H1 (cell line): ENCODE measurements around the gene EXD3. TPM values are rescaled to one million over a fixed set of nuclear protein-coding genes. Genes with fewer than 3 reads are reported as not detected.

ENCODE experiments used
- KDM1A ChIP-seq: fragments of 200-600, 300-600 bp; sonication (generic); IDR thresholded peaks from 2 replicates; pipeline ENCODE4 v1.7.1; 2016; ENCODE audit warnings: mild to moderate bottlenecking, low read length, borderline replicate concordance
- RFX5 ChIP-seq: IDR thresholded peaks from 2 replicates; pipeline ENCODE4 v1.6.1; 2011; ENCODE audit warnings: low read depth, low read length, improper control_type of control experiment, borderline replicate concordance
- SP1 ChIP-seq: IDR thresholded peaks from 2 replicates; pipeline ENCODE4 v1.6.1; 2011; ENCODE audit warnings: low read depth, low read length
- SRF ChIP-seq: IDR thresholded peaks from 2 replicates; pipeline ENCODE4 v1.6.1; 2011; ENCODE audit warnings: mild to moderate bottlenecking, low read depth, low read length, moderate library complexity
- ZNF274 ChIP-seq: IDR thresholded peaks from 2 replicates; pipeline ENCODE4 v1.7.0; 2012; ENCODE audit warnings: low read length, borderline replicate concordance; ENCODE audit errors: extremely low read depth
- polyA plus RNA-seq, 7 experiments: library from polyadenylated mRNA; depleted of rRNA in 3 of 7; stranded (reverse) in 5 of 7; unstranded in 2 of 7; fragments of >200 nt in 5 of 7; fragments of 200-250 nt in 2 of 7; gene quantifications; 1 replicate in 5 of 7; 2 replicates in 1 of 7; 4 replicates in 1 of 7; pipeline versions ENCODE4 v1.2.1 to v1.2.3, GENCODE V29; 2011 to 2013; ENCODE audit warnings: missing spikeins in 2 of 7, mixed read lengths in 2 of 7
- total RNA-seq: library from RNA; stranded (reverse); fragmentation: NEBNext Ultra II Directional; extraction: Animal tissue kit (Norgen Biotek cat#: 25700); gene quantifications from 2 replicates; pipeline ENCODE4 v1.2.1, GENCODE V29; 2021
- TF ChIP-seq, protein P1 (sequence below): IDR thresholded peaks from 2 replicates; pipeline ENCODE4 v1.6.1; 2012; ENCODE audit warnings: inconsistent platforms

Gene EXD3
- total and polyA plus RNA-seq, 2 of the 8 experiments (the other 6 are each of a cell fraction or from before 2014, with no cell fraction given), result 7.2 to 9.4 TPM

DNA sequence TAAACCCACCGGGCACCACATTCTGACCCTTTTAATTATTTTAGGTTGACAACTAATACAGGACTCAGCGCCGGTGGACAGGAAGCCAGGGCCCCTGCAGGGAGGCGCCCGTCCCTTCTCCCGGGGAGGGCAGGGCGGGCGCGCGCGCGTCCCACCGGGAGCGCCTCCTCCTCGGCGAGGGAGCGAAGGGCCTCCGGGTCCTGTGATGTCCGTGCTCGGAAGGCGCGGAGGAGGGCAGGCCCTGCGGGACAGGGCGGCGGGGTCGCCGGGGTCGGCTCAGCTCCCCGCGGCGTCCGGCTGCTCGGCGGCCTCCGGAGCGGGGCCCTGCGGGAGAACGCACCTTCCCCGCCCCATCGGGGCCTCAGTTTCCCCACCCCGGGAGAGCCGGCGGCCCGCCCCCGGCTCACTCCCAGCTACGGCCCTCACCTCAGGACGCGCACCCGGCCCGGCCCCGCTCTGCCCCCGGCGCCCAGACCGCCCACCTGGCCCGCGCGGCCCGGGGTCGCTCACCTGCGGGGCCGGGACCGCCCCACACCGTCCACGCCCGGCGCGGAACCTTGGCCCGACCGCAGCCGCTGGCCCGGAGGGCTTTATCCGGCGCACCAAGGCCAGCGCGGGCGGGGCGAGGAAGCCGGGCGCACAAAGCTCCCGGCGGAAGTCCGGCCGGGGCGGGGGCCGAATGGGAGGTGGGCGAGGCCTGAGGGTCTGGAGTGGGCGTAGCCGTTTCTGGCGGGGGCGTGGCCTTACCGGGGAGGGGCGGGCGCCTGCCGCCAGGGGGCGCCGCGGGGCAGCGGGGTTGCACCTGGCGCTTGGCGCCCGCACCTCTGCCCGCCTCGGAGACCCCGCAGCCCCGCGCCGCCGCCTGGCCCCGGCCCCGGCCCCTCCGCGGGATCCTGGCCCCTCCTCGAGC is at the start of gene EXD3, which contains the start of gene NOXA1 (continued):
- TF ChIP-seq, protein P1, sequence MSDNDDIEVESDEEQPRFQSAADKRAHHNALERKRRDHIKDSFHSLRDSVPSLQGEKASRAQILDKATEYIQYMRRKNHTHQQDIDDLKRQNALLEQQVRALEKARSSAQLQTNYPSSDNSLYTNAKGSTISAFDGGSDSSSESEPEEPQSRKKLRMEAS, result peak; percentile 39; the same call in 1 of the 2 replicates
- TF ChIP-seq ZNF274 (no peak), RFX5 (no peak), SP1 (0 out of 2 replicates have a peak, but pooled peaks have one; percentile 52), KDM1A (no peak), SRF (no peak)
